GM21381 (cell line): ENCODE data around the gene CABCOCO1.
A peak's percentile ranks its signal among the peaks of the same experiment; 100 is the strongest.

ENCODE experiments used
- ATAC-seq: cut with Tn5 transposase; IDR thresholded peaks from one replicate; pipeline ENCODE4 v1.9.1; 2021; ENCODE audit warnings: mild to moderate bottlenecking, moderate library complexity; ENCODE audit not compliant: unreplicated experiment

The CABCOCO1 gene

DNA sequence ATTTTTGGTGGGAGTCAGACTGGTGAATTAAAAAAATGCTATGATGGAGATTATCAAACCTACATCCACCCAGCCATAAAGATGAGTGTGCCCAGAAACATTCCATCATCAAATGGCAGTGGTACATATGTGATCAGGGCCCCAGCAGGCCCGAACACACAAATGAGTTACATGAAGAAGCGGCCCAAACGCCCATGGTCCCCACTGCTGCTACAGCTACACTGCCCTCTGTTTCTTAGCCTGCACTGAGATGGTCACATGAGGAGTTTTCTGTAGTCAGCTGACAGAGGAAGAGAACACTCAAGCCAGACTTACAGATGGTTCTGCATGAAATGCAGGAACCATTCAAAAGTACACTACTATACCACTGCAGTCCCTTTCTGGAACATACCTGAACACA is 142.4 kb downstream of the CABCOCO1 start:
- ATAC-seq: no peak

DNA sequence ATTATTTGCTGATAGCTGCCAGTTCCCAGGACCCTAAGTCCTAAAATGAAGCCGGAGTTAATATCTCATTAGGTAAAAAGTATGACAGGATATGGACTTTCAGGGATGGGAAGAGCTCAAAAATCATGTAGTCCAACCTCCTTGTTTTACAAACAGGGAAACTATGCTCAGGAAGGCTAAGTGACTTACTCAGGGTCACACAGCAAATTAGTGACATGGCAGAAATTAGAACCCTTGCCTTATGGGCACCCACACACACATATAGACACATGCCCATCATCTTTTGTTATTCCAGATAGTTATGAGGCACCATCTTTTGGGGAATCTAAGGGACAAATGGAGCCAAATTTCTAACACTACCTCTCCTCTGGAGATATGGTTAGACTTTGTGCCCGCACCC is 147.5 kb downstream of the CABCOCO1 start:
- no peak for ATAC-seq

DNA sequence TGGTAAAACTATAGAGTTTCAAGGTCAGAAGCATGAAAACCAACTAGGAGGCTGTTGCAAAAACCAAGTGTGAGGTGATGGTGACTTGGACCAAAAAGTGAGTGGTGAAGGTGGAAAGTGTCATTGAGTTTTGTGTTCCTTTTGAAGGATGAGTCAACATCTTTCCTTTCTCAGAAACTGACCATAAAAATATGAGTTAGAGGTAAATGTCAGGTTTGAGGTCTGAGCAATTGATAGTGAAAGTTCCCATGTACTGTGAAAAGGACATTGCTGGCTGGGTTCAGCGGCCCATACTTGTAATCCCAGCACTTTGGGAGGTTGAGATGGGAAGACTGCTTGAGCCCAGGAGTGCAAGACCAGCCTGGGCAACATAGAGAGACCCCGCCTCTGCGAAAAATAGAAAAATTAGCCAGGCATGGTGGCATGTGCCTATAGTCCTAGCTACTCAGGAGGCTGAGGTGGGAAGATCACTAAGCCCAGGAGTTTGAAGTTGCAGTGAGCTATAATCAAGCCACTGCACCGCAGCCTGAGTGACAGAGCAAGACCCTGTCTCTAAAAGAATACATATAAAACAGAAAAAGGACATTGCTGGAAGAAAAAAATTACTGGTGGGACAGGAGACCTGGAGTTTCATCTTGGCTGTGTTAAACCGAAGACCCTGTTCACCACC is 149.5 kb downstream of the CABCOCO1 start:
- ATAC-seq: peak; percentile 67

DNA sequence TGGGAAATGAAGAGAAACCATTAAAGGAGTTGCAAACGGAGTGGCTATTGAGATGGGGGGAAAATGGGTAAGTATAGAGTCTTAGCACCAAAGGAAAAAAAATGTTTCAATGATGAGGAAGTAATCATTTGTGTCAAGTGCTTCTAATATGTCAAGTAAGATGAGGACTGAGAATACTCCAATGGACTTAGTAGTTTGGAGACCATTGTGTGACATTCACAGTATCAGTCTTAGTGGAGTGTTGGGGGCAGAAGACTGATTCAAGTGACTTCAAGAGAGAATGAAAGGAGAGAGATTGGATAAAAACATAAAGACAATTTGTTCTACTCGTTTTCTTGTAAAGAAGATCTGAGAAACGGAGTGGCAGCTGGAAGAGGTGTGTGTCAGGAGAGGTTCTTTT is 150.2 kb downstream of the CABCOCO1 start:
- ATAC-seq: no peak

DNA sequence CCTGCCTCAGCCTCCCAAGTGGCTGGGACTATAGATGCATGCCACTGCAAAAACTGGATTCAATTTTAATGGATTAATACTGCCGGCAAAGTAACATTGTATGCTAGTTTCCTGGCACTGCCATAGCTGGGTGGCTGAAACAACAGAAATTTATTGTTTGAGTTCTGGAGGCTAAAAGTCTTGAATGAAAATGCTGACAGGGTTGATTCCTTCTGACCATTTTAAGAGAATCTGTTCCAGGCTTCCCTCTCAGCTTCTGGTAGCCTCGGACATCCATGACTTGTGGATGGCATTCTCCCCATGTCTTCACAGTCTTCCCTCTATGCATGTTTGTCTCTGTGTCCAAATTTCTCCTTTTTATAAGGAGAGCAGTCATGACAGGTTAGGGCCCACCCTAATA is 151.4 kb downstream of the CABCOCO1 start:
- no peak for ATAC-seq

DNA sequence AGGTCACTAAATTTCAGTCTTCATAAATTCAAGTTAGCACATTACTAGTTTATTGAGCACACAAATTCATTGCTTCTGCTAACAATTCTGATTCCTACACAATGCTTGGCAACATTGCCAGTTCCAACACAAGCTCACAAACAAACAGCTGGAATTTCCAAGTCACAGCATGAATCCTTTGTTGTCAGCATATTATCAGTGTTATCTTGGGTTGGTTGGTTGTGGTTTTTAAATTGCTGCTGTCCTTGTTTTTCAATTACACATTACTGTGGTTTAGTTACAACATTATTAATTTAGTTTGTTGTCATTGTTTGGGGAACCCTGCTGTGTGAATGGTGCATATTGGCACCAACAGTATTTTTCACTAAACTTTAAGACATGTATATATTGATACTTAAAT is 152.8 kb downstream of the CABCOCO1 start:
- no peak for ATAC-seq
